ENCODE data around the gene ENG. TPM values are rescaled to one million over a fixed set of nuclear protein-coding genes. Genes with fewer than 3 reads are reported as not detected.

ENG gene
- total and polyA plus RNA-seq, 12 donors: 76.8 to 310 (median 142) TPM

GRCh38 chr9:127769929-127770582, 84.4 kb downstream of the ENG start:
- 46 to 60% methylated on average over 4 of the region's 4 CpGs for WGBS, 2 donors

GRCh38 chr9:127769101-127769500, 85.4 kb downstream of the ENG start:
- Histone ChIP-seq H3K27ac (peak overlapping the region; percentile 71 to 97 (median 88)), H3K27me3 (no peaks in the 10 kb centered on the region), H3K4me3 (peak overlapping the region in 9 of 10 donors; percentile 52 to 75 (median 65)), H3K36me3 (peaks cover 0 to 40% (median 0%) of the 10 kb centered on the region in 9 donors), H3K9me3 (no peaks in the 10 kb centered on the region), H3K4me1 (peaks cover 8 to 82% (median 54%) of the 10 kb centered on the region in 9 donors)
- ATAC-seq: no peak
- DNase-seq: no peak
- intact Hi-C loops (cut with DNase I): no loop called here
- WGBS, 2 donors: 67 to 79% methylated on average over 5 of the region's 5 CpGs
- TF ChIP-seq, protein P1, sequence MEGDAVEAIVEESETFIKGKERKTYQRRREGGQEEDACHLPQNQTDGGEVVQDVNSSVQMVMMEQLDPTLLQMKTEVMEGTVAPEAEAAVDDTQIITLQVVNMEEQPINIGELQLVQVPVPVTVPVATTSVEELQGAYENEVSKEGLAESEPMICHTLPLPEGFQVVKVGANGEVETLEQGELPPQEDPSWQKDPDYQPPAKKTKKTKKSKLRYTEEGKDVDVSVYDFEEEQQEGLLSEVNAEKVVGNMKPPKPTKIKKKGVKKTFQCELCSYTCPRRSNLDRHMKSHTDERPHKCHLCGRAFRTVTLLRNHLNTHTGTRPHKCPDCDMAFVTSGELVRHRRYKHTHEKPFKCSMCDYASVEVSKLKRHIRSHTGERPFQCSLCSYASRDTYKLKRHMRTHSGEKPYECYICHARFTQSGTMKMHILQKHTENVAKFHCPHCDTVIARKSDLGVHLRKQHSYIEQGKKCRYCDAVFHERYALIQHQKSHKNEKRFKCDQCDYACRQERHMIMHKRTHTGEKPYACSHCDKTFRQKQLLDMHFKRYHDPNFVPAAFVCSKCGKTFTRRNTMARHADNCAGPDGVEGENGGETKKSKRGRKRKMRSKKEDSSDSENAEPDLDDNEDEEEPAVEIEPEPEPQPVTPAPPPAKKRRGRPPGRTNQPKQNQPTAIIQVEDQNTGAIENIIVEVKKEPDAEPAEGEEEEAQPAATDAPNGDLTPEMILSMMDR (IDR thresholded peaks at IDR 0.05): no peak

More at GRCh38 chr9:127769929-127770582, 84.4 kb downstream of the ENG start:
- ATAC-seq (peak in 5 of 8 donors; percentile 6 to 49 (median 12)), DNase-seq (no peak)
- Histone ChIP-seq H3K27ac (peak overlapping the region; percentile 71 to 97 (median 88)), H3K9me3 (no peaks in the 10 kb centered on the region), H3K27me3 (no peaks in the 10 kb centered on the region), H3K4me3 (peak overlapping the region; percentile 42 to 75 (median 64)), H3K4me1 (peaks cover 4 to 73% (median 44%) of the 10 kb centered on the region in 9 donors), H3K36me3 (peaks cover 0 to 40% (median 0%) of the 10 kb centered on the region in 9 donors)
- intact Hi-C loops (cut with DNase I): no loop called here
- TF ChIP-seq, protein P1 (IDR thresholded peaks at IDR 0.05): peak in 4 of 9 donors; percentile 19 to 37 (median 26)

DNA sequence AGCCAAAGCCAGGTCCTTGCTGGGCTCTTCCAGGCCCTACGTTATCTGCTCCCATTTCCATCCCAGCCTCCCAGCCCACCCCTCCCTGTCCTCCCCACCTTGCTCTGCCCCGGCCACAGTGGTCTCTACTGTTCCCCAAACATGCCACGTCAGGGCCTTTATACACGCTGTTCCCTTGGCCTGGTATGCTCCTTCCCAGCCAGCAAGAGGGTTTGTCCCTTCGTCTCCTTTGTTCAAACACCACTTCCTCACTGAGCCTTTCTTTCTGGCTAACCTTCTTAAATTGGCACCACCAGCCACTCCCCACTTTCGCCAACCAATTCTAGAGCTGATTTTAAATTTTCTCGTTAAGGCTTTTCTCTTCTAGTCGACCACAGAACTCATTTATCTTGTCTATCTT, 85.8 kb downstream of the ENG start:
- Histone ChIP-seq H3K27me3 (no peaks in the 10 kb centered on the region), H3K27ac (peak overlapping the region; percentile 71 to 97 (median 88)), H3K4me1 (peaks cover 8 to 83% (median 58%) of the 10 kb centered on the region in 9 donors), H3K9me3 (no peaks in the 10 kb centered on the region), H3K36me3 (peaks cover 0 to 36% (median 0%) of the 10 kb centered on the region in 9 donors), H3K4me3 (peak overlapping the region in 9 of 10 donors; percentile 52 to 75 (median 65))
- DNase-seq (no peak), ATAC-seq (no peak)
- intact Hi-C loops (cut with DNase I): no loop called here
- WGBS, 2 donors: 54 to 68% methylated on average over 8 of the region's 8 CpGs
- TF ChIP-seq, protein P1 (IDR thresholded peaks at IDR 0.05): no peak

DNA sequence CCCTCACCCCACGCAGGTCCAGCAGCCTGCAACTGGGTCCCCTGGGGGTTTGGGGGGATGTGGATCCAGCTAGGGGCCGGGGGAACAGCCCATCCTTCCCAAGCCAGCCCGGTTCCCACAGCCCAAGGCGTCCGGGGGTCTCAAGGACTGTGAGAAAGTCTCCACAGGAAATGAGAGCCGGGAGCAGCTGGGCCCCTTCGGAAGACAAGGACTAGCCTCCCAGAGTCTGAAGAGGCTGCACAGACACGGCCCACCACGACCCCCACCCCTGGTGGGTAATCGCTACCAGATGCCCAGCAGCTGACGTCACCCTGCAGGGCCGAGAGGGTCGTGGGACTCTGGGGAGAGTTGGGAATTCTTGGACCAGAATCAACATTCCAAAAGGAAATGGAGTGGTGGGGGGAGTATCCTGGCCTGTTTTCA, 86.5 kb downstream of the ENG start:
- ATAC-seq: no peak
- Histone ChIP-seq H3K27ac (peak overlapping the region; percentile 71 to 97 (median 88)), H3K9me3 (no peaks in the 10 kb centered on the region), H3K27me3 (no peaks in the 10 kb centered on the region), H3K4me1 (peaks cover 9 to 85% (median 65%) of the 10 kb centered on the region in 9 donors), H3K36me3 (peaks cover 0 to 29% (median 0%) of the 10 kb centered on the region in 9 donors), H3K4me3 (peak overlapping the region in 9 of 10 donors; percentile 15 to 75 (median 65))
- intact Hi-C loops (cut with DNase I): no loop called here
- TF ChIP-seq, protein P1 (IDR thresholded peaks at IDR 0.05): no peak
- 32 to 33% methylated on average over 13 of the region's 13 CpGs for WGBS, 2 donors
- DNase-seq: peak; percentile 53 to 58
